SK-N-SH (cell line): Measurements from ENCODE around the gene SAMD1. TPM values are rescaled to one million over a fixed set of nuclear protein-coding genes. Genes with fewer than 3 reads are reported as not detected.

ENCODE experiments used
- CTCF ChIA-PET: fragments of 300-600, 350-600 bp; formaldehyde crosslinking; extraction: SDS; loops from one replicate; lab custom pipeline; 2021; lab: Yijun Ruan, JAX
- POLR2A ChIA-PET: fragments of 350-600 bp; sonication (Branson Sonifier 250); formaldehyde crosslinking; extraction: SDS; loops from one replicate; lab custom pipeline; 2020; ENCODE audit warnings: antibody characterized with exemption, inconsistent platforms; lab: Yijun Ruan, JAX
- DNase-seq: peaks from one replicate; pipeline ENCODE4 v3.0.0; 2012
- H2AFZ ChIP-seq: fragments of 200-600 bp; sonication (generic); 2 replicates; pipeline ENCODE4 v1.8.1; 2016; ENCODE audit warnings: antibody characterized with exemption, mild to moderate bottlenecking, low read depth
- H3F3A ChIP-seq: fragments of 200-600 bp; sonication (generic); replicated peaks from 2 replicates; pipeline ENCODE3; 2016; ENCODE audit warnings: antibody characterized with exemption, mild to moderate bottlenecking; ENCODE audit not compliant: insufficient read depth
- H3K27ac ChIP-seq, 2 experiments: fragments of 200-500 bp in 1 of 2; fragments of 200-600 bp in 1 of 2; sonication (Bioruptor generic) in 1 of 2; sonication (generic), shearing (Covaris generic) in 1 of 2; 2 replicates each; pipeline versions ENCODE4 v1.5.1 to v1.6.1; 2014 to 2016; ENCODE audit warnings: low read depth in 2 of 2, inconsistent platforms in 1 of 2, low read length in 1 of 2, mild to moderate bottlenecking in 1 of 2, mixed read lengths in 1 of 2
- H3K27me3 ChIP-seq: fragments of 200-600 bp; sonication (generic), shearing (Covaris generic); 2 replicates; pipeline ENCODE4 v1.6.1; 2016; ENCODE audit warnings: mixed run types; ENCODE audit not compliant: insufficient read depth
- H3K36me3 ChIP-seq, 2 experiments: fragments of 200-500 bp in 1 of 2; fragments of 200-600 bp in 1 of 2; sonication (Bioruptor generic) in 1 of 2; sonication (generic) in 1 of 2; replicated peaks in 1 of 2; 2 replicates each; pipeline versions ENCODE3 to v1.5.1; 2014 to 2016; ENCODE audit warnings: low read length in 1 of 2, mild to moderate bottlenecking in 1 of 2; ENCODE audit not compliant: insufficient read depth in 2 of 2, control insufficient read depth in 1 of 2
- H3K4me1 ChIP-seq, 2 experiments: fragments of 200-500 bp in 1 of 2; fragments of 200-600 bp in 1 of 2; sonication (Bioruptor generic) in 1 of 2; sonication (generic), shearing (Covaris generic) in 1 of 2; 2 replicates each; pipeline versions ENCODE4 v1.5.1 to v1.6.1; 2014 to 2016; ENCODE audit warnings: low read depth in 1 of 2, low read length in 1 of 2, mixed run types in 1 of 2; ENCODE audit not compliant: insufficient read depth in 2 of 2, control insufficient read depth in 1 of 2
- H3K4me2 ChIP-seq: fragments of 200-600 bp; sonication (generic), shearing (Covaris generic); 2 replicates; pipeline ENCODE4 v1.6.1; 2017; ENCODE audit warnings: mixed run types
- H3K4me3 ChIP-seq, 2 experiments: fragments of 200-500 bp in 1 of 2; fragments of 200-600 bp in 1 of 2; sonication (Bioruptor generic) in 1 of 2; sonication (generic), shearing (Covaris generic) in 1 of 2; 2 replicates each; pipeline versions ENCODE4 v1.5.1 to v1.8.1; 2014 to 2016; ENCODE audit warnings: low read depth in 2 of 2, inconsistent platforms in 1 of 2, low read length in 1 of 2, mild to moderate bottlenecking in 1 of 2, mixed read lengths in 1 of 2, moderate library complexity in 1 of 2
- H3K79me2 ChIP-seq: fragments of 200-600 bp; sonication (generic); 2 replicates; pipeline ENCODE4 v1.8.1; 2017; ENCODE audit warnings: mild to moderate bottlenecking; ENCODE audit not compliant: insufficient read depth
- H3K9ac ChIP-seq: fragments of 200-600 bp; sonication (generic); 2 replicates; pipeline ENCODE4 v1.6.1; 2017; ENCODE audit warnings: mixed run types
- H3K9me2 ChIP-seq: fragments of 200-600 bp; sonication (generic); 2 replicates; pipeline ENCODE4 v1.6.1; 2017; ENCODE audit warnings: mixed run types
- H3K9me3 ChIP-seq: fragments of 200-600 bp; sonication (generic); 2 replicates; pipeline ENCODE4 v1.6.1; 2017; ENCODE audit warnings: mixed run types, mild to moderate bottlenecking, moderate library complexity
- H4K20me1 ChIP-seq: fragments of 200-600 bp; sonication (generic); 2 replicates; pipeline ENCODE4 v1.6.1; 2017; ENCODE audit warnings: mild to moderate bottlenecking, mixed run types; ENCODE audit not compliant: insufficient read depth
- CTCF ChIP-seq: fragments of 200-600 bp; sonication (generic); IDR thresholded peaks from 2 replicates; pipeline ENCODE4 v1.6.1; 2017; ENCODE audit warnings: antibody characterized with exemption, mild to moderate bottlenecking, moderate library complexity
- ELF1 ChIP-seq: IDR thresholded peaks from 2 replicates; pipeline ENCODE4 v1.4.0; 2012
- FOXM1 ChIP-seq: IDR thresholded peaks from 2 replicates; pipeline ENCODE4 v1.4.0; 2012; ENCODE audit warnings: low read depth, mild to moderate bottlenecking
- GABPA ChIP-seq: IDR thresholded peaks from 2 replicates; pipeline ENCODE4 v1.4.0; 2012; ENCODE audit warnings: low read depth, mild to moderate bottlenecking
- GATA2 ChIP-seq: sonication (generic); formaldehyde crosslinking; IDR thresholded peaks from 2 replicates; pipeline ENCODE4 v1.5.0; 2020; ENCODE audit warnings: mild to moderate bottlenecking, missing genetic modification reagents
- MAX ChIP-seq: IDR thresholded peaks from 2 replicates; pipeline ENCODE4 v1.4.0; 2012; ENCODE audit warnings: low read depth
- MXI1 ChIP-seq: IDR thresholded peaks from 2 replicates; pipeline ENCODE4 v1.6.1; 2012; ENCODE audit warnings: mild to moderate bottlenecking, low read depth, low read length, improper control_type of control experiment
- NFIC ChIP-seq: IDR thresholded peaks from 2 replicates; pipeline ENCODE4 v1.4.0; 2012; ENCODE audit warnings: borderline replicate concordance
- RAD21 ChIP-seq: IDR thresholded peaks from 2 replicates; pipeline ENCODE4 v1.6.1; 2012; ENCODE audit warnings: mild to moderate bottlenecking, low read length
- RCOR1 ChIP-seq: fragments of 150-350 bp; IDR thresholded peaks from 2 replicates; pipeline ENCODE4 v1.6.1; 2017; ENCODE audit warnings: antibody characterized with exemption, low read length
- SMC3 ChIP-seq: IDR thresholded peaks from 2 replicates; pipeline ENCODE4 v1.6.1; 2012; ENCODE audit warnings: low read depth, low read length, improper control_type of control experiment
- TAF1 ChIP-seq: IDR thresholded peaks from 2 replicates; pipeline ENCODE4 v1.6.1; 2012; ENCODE audit warnings: low read depth, mild to moderate bottlenecking, low read length, moderate library complexity, borderline replicate concordance
- USF1 ChIP-seq: IDR thresholded peaks from 2 replicates; pipeline ENCODE4 v1.4.0; 2012; ENCODE audit warnings: low read depth, borderline replicate concordance
- YY1 ChIP-seq: IDR thresholded peaks from 2 replicates; pipeline ENCODE4 v1.4.0; 2012; ENCODE audit warnings: low read depth, mild to moderate bottlenecking
- WGBS: methylation state at CpG from one replicate; pipeline ENCODE4 v1.1.6; 2017; ENCODE audit warnings: low lambda C conversion rate; 5-methylcytosine and 5-hydroxymethylcytosine counted together
- polyA plus RNA-seq, 3 experiments: library from polyadenylated mRNA; depleted of rRNA; stranded (reverse); fragments of >200 nt; gene quantifications; 2 replicates each; pipeline ENCODE4 v1.2.3, GENCODE V29; 2012

The SAMD1 gene
- polyA plus RNA-seq, 1 of the 3 experiments (the other 2 are of a cell fraction): 19.0 TPM

GRCh38 chr19:14097532-14098151, 7.1 kb upstream of the SAMD1 start:
- Histone ChIP-seq H3K9ac (no peak overlapping the region), H3K4me2 (no peak overlapping the region), H3K4me3 (no peak overlapping the region), H3K9me3 (peaks cover 8% of the 10 kb centered on the region; the same call in 1 of the 2 replicates), H4K20me1 (no peaks in the 10 kb centered on the region), H2AFZ (no peak overlapping the region), H3F3A (peaks cover 4% of the 10 kb centered on the region), H3K79me2 (no peaks in the 10 kb centered on the region), H3K9me2 (no peaks in the 10 kb centered on the region), H3K4me1 (no peaks in the 10 kb centered on the region), H3K36me3 (peaks cover 11 to 15% of the 10 kb centered on the region in 2 experiments), H3K27ac (no peak overlapping the region), H3K27me3 (no peaks in the 10 kb centered on the region)
- no peak for DNase-seq
- POLR2A ChIA-PET: no interaction called here
- WGBS: 93% methylated on average over 13 of the region's 21 CpGs
- TF ChIP-seq SMC3 (peak; percentile 19; the same call in 1 of the 2 replicates), TAF1 (no peak)
- CTCF ChIA-PET: no interaction called here

- Histone ChIP-seq H2AFZ (no peak overlapping the region), H3K4me2 (no peak overlapping the region), H3K27me3 (no peaks in the 10 kb centered on the region), H4K20me1 (no peaks in the 10 kb centered on the region), H3K27ac (no peak overlapping the region), H3K9me2 (no peaks in the 10 kb centered on the region), H3K4me1 (peaks cover 0 to 5% of the 10 kb centered on the region in 2 experiments; a peak in 1 of 4 replicates), H3K9me3 (peaks cover 8% of the 10 kb centered on the region; the same call in 1 of the 2 replicates), H3K4me3 (no peak overlapping the region), H3K79me2 (no peaks in the 10 kb centered on the region), H3F3A (peaks cover 8% of the 10 kb centered on the region), H3K9ac (no peak overlapping the region), H3K36me3 (peaks cover 11 to 13% of the 10 kb centered on the region in 2 experiments)
- no peak for TF ChIP-seq TAF1
- 0 out of 2 replicates have a peak, but pooled peaks have one; percentile 8 for TF ChIP-seq RAD21
- ChIA-PET CTCF (interaction anchor here (0.6 to 1.2 kb wide), 3 partner anchors 37 to 384 kb away, joined by 3 to 4 read pairs (median 3); no protein-coding TSS in a partner anchor), POLR2A (no interaction called here)
- 92% methylated on average over 10 of the region's 11 CpGs for WGBS
- no peak for DNase-seq
These were observed 5.9 kb upstream of the SAMD1 start for GRCh38 chr19:14096272-14096992.

- TF ChIP-seq MXI1 (no peak), CTCF (no peak), USF1 (no peak), SMC3 (no peak), FOXM1 (no peak), GATA2 (CRISPR knock-in tag) (no peak), GABPA (no peak), RCOR1 (no peak), YY1 (no peak), MAX (no peak), RAD21 (no peak), NFIC (no peak), ELF1 (no peak), TAF1 (no peak)
- H4K20me1 ChIP-seq: no peaks in the 10 kb centered on the region
- CTCF ChIA-PET: interaction anchor here (0.9 to 1.5 kb wide), 2 partner anchors 19 to 47 kb away, joined by 3 read pairs; no protein-coding TSS in a partner anchor
These were observed 4.3 kb upstream of the SAMD1 start for GRCh38 chr19:14094854-14095253.

More at GRCh38 chr19:14094854-14095253, 4.3 kb upstream of the SAMD1 start:
- POLR2A ChIA-PET: interaction anchor here (0.9 kb wide), 1 partner anchor 42 kb away, joined by 4 read pairs; the partner anchor contains the start of gene ASF1B
- Histone ChIP-seq H3K4me2 (no peak overlapping the region), H3K36me3 (peaks cover 4 to 10% of the 10 kb centered on the region in 2 experiments), H3K79me2 (no peaks in the 10 kb centered on the region), H3K27me3 (no peaks in the 10 kb centered on the region), H3K9me2 (no peaks in the 10 kb centered on the region), H3F3A (peaks cover 9% of the 10 kb centered on the region), H3K9me3 (peaks cover 8% of the 10 kb centered on the region; the same call in 1 of the 2 replicates), H3K4me3 (no peak overlapping the region), H3K9ac (no peak overlapping the region), H2AFZ (no peak overlapping the region), H3K4me1 (peaks cover 0 to 5% of the 10 kb centered on the region in 2 experiments; a peak in 1 of 4 replicates), H3K27ac (no peak overlapping the region)
- WGBS: 93% methylated on average over 7 of the region's 7 CpGs
- no peak for DNase-seq
